Stimulated activated CD4-positive, alpha-beta T cell treated with anti-CD3 and anti-CD28 coated beads, Interleukin-12 subunit alpha, Interleukin-12 subunit beta, amount 100 ng/mL, for 24 hours (primary cell): ENCODE data around the gene GTF2F2.

ENCODE experiments used
- DNase-seq, 2 experiments: peaks; one replicate each; pipeline ENCODE4 v3.0.0-alpha.2; 2020; ENCODE audit warnings: low read depth in 2 of 2

Gene GTF2F2

GRCh38 chr13:45209229-45209628, 88.9 kb downstream of the GTF2F2 start:
- no peak for DNase-seq

- no peak for DNase-seq
Observed at GRCh38 chr13:45215392-45216077, 95.2 kb downstream of the GTF2F2 start.

GRCh38 chr13:45216193-45216592, 95.9 kb downstream of the GTF2F2 start:
- no peak for DNase-seq

- DNase-seq, result no peak
Observed at GRCh38 chr13:45218689-45219088, 98.4 kb downstream of the GTF2F2 start.

GRCh38 chr13:45219123-45219891, 99.0 kb downstream of the GTF2F2 start:
- no peak for DNase-seq

- no peak for DNase-seq
Observed at GRCh38 chr13:45219938-45220375, 99.6 kb downstream of the GTF2F2 start.

- no peak for DNase-seq
Observed at GRCh38 chr13:45220403-45220802, 100.1 kb downstream of the GTF2F2 start.

- no peak for DNase-seq
Observed at GRCh38 chr13:45222516-45222915, 102.2 kb downstream of the GTF2F2 start.

- no peak for DNase-seq
Observed at GRCh38 chr13:45222919-45223318, 102.6 kb downstream of the GTF2F2 start.

GRCh38 chr13:45224176-45224575, 103.9 kb downstream of the GTF2F2 start:
- no peak for DNase-seq

GRCh38 chr13:45225370-45225769, 105.1 kb downstream of the GTF2F2 start:
- no peak for DNase-seq

GRCh38 chr13:45226024-45226423, 105.7 kb downstream of the GTF2F2 start:
- DNase-seq, result no peak

- no peak for DNase-seq
Observed at GRCh38 chr13:45228002-45228401, 107.7 kb downstream of the GTF2F2 start.

GRCh38 chr13:45229172-45229571, 108.9 kb downstream of the GTF2F2 start:
- DNase-seq, result no peak

- no peak for DNase-seq
Observed at GRCh38 chr13:45231305-45231704, 111.0 kb downstream of the GTF2F2 start.

- no peak for DNase-seq
Observed at GRCh38 chr13:45231722-45232121, 111.4 kb downstream of the GTF2F2 start.

- no peak for DNase-seq
Observed at GRCh38 chr13:45232591-45232990, 112.3 kb downstream of the GTF2F2 start.

GRCh38 chr13:45238945-45239795, 118.9 kb downstream of the GTF2F2 start:
- no peak for DNase-seq

GRCh38 chr13:45240143-45240542, 119.8 kb downstream of the GTF2F2 start:
- DNase-seq, result no peak

GRCh38 chr13:45242070-45242469, 121.8 kb downstream of the GTF2F2 start:
- DNase-seq, result no peak

- no peak for DNase-seq
Observed at GRCh38 chr13:45242524-45242923, 122.2 kb downstream of the GTF2F2 start.

GRCh38 chr13:45243077-45243476, 122.8 kb downstream of the GTF2F2 start:
- no peak for DNase-seq
